ENCODE results near the gene STPG2. TPM values are rescaled to one million over a fixed set of nuclear protein-coding genes. Genes with fewer than 3 reads are reported as not detected.

STPG2 gene
- total and polyA plus RNA-seq, 12 donors: 0.04 to 0.58 (median 0.36) TPM

DNA sequence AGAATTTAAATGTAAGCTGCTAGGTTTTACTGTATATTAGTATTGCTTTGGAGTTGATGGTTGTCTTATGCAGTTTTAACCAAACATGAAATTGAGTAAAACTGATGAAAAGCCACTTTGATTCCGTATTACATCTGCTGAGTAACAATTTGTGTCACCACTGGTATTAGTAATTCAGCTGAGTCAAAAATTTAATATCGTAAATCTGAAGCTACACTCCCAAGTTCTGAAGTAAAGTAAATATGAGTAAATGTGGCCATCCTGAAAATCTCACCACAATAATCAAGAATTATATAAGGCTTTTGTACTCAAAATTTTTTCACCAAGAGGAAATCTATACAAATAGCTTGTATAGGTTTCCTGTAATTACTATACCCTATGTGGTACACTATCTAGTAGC lies 142.3 kb downstream of the STPG2 start:
- intact Hi-C loops (cut with DNase I): no loop called here

DNA sequence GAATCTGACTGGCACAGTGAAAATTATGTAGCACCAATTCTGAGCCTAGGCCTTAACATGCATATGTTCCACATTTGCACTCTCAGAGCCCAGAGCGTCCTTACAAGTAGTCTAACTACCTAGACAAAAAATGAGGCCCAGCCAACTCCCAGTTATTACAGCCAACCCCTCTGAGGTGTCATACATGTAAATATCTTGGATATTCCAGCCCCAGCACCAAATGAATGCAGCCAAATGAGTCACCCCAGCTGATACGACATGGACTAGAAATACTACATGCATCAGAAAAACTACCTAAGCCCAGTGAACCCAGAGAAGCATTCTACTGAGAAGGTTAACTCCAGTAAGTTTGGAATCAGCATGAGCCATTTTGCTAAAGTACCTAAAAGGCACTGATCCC lies 145.1 kb downstream of the STPG2 start:
- Histone ChIP-seq H3K36me3 (no peaks in the 10 kb centered on the region), H3K27ac (no peak overlapping the region), H3K4me3 (no peak overlapping the region), H3K27me3 (no peaks in the 10 kb centered on the region), H3K4me1 (no peaks in the 10 kb centered on the region), H3K9me3 (peaks cover 0 to 33% (median 5%) of the 10 kb centered on the region in 11 donors)
- TF ChIP-seq, protein P1, sequence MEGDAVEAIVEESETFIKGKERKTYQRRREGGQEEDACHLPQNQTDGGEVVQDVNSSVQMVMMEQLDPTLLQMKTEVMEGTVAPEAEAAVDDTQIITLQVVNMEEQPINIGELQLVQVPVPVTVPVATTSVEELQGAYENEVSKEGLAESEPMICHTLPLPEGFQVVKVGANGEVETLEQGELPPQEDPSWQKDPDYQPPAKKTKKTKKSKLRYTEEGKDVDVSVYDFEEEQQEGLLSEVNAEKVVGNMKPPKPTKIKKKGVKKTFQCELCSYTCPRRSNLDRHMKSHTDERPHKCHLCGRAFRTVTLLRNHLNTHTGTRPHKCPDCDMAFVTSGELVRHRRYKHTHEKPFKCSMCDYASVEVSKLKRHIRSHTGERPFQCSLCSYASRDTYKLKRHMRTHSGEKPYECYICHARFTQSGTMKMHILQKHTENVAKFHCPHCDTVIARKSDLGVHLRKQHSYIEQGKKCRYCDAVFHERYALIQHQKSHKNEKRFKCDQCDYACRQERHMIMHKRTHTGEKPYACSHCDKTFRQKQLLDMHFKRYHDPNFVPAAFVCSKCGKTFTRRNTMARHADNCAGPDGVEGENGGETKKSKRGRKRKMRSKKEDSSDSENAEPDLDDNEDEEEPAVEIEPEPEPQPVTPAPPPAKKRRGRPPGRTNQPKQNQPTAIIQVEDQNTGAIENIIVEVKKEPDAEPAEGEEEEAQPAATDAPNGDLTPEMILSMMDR (IDR thresholded peaks at IDR 0.05): no peak
- ATAC-seq: no peak
- no peak for DNase-seq
- intact Hi-C loops (cut with DNase I): no loop called here
- WGBS, 2 donors: 73 to 81% methylated on average over 2 of the region's 2 CpGs

More for the DNA sequence above, 142.3 kb downstream of the STPG2 start:
- no peak overlapping the region for H3K4me3 ChIP-seq
- H3K36me3 ChIP-seq: no peaks in the 10 kb centered on the region
- H3K9me3 ChIP-seq: peaks cover 0 to 15% (median 4%) of the 10 kb centered on the region in 11 donors
- ATAC-seq (no peak), DNase-seq (no peak)
- TF ChIP-seq, protein P1 (IDR thresholded peaks at IDR 0.05): no peak
- no peak overlapping the region for H3K27ac ChIP-seq
- no peaks in the 10 kb centered on the region for H3K27me3 ChIP-seq
- H3K4me1 ChIP-seq: no peaks in the 10 kb centered on the region
- WGBS, 2 donors: 83 to 86% methylated on average over 2 of the region's 2 CpGs

DNA sequence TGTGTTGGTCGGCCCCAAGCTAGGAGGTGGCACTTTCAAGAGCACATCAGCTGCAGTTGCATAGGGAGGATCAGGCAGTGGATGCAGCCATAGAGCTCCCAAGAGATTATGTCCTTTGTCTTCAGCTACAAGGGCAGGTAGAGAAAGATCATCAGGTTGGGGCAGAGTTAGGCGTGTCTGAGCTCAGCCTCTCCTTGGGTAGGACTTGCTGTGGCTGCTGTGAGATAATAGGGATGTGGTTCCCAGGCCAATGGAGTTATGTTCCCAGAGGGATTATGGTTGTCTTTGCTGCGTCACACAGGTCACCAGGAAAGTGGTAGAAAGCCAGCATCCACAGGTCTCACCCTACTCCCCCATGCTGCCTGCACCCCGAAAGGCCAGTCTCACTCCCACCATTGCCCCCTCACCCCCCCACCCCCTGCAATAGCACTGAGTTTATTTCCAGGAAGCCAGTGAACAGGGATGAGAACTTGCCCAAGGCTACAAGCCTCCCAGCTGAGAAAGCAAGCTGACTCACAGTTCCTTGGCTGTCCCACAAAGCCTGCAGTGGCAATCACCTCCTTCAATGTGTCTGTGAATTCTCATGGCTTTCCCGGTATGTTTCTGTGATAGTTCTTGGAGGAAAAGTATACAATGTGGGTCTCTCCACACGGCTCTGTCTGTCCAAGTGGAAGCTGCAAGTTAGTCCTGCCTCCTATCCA lies 148.4 kb downstream of the STPG2 start:
- intact Hi-C loops (cut with DNase I): no loop called here
- H3K4me3 ChIP-seq: no peak overlapping the region

DNA sequence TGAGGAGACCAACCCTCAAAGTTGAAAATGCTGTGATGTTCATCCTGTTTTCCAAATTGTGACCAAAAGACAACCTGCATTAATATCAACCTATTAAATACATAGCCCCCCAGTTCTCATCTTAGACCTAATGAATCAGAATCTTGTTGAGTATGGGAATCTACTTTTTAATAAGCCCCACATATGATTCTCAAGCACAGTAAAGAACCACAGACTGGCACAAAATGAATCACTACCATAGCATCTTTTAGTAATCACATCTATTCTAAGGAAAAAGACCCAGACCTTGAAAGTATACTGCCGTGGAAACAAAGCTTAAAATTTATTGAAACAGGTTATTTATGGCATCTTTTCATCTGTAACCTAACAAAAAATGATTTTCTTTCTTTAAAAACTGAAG lies 152.9 kb downstream of the STPG2 start:
- no peak overlapping the region for H3K4me3 ChIP-seq
- TF ChIP-seq, protein P1 (IDR thresholded peaks at IDR 0.05): no peak
- intact Hi-C loops (cut with DNase I): no loop called here
- peaks cover 0 to 32% (median 11%) of the 10 kb centered on the region in 11 donors for H3K9me3 ChIP-seq
- no peaks in the 10 kb centered on the region for H3K4me1 ChIP-seq
- WGBS, 2 donors: 74% methylated on average over 1 of the region's 1 CpG
- H3K27me3 ChIP-seq: no peaks in the 10 kb centered on the region
- no peak for ATAC-seq
- no peak for DNase-seq
- no peaks in the 10 kb centered on the region for H3K36me3 ChIP-seq
- no peak overlapping the region for H3K27ac ChIP-seq

More for the DNA sequence above, 148.4 kb downstream of the STPG2 start:
- Histone ChIP-seq H3K27me3 (no peaks in the 10 kb centered on the region), H3K9me3 (peaks cover 0 to 47% (median 11%) of the 10 kb centered on the region in 11 donors), H3K36me3 (no peaks in the 10 kb centered on the region), H3K27ac (no peak overlapping the region), H3K4me1 (no peaks in the 10 kb centered on the region)
- TF ChIP-seq, protein P1 (IDR thresholded peaks at IDR 0.05): no peak
- no peak for ATAC-seq
- WGBS, 2 donors: 85 to 87% methylated on average over 6 of the region's 6 CpGs
- no peak for DNase-seq

Data from heart right ventricle (tissue), 16 donors.